H1 (cell line): ENCODE results near the gene CYP2C9. TPM values are rescaled to one million over a fixed set of nuclear protein-coding genes. Genes with fewer than 3 reads are reported as not detected.

ENCODE experiments used
- CTCF ChIA-PET: fragments of 300-600 bp; sonication (Branson Sonifier 250); formaldehyde crosslinking; loops from one replicate; lab custom pipeline; 2021; ENCODE audit not compliant: partially characterized antibody; lab: Charles Lee
- POLR2A ChIA-PET: fragments of 300-600 bp; sonication (Branson Sonifier 250); formaldehyde crosslinking; loops from one replicate; lab custom pipeline; 2021; ENCODE audit warnings: inconsistent platforms; ENCODE audit not compliant: partially characterized antibody; lab: Charles Lee
- DNase-seq, 2 experiments: peaks; one replicate each; pipeline versions ENCODE4 v3.0.0 to v3.0.0-alpha.2; 2010 to 2022; ENCODE audit warnings: low spot score in 2 of 2, low read depth in 1 of 2, mixed read lengths in 1 of 2
- FAIRE-seq: peaks from 2 replicates; lab custom pipeline; 2011; peaks lifted over from hg19 to GRCh38; lab: Jason Lieb, UNC
- H2AFZ ChIP-seq: 2 replicates; pipeline ENCODE4 v1.8.1; 2012; ENCODE audit warnings: low read length, inconsistent platforms
- H2AK5ac ChIP-seq: 2 replicates; pipeline ENCODE4 v1.6.1; 2013; ENCODE audit warnings: low read depth, low read length
- H2BK120ac ChIP-seq: replicated peaks from 2 replicates; pipeline ENCODE3; 2013; ENCODE audit warnings: low read depth, low read length, inconsistent platforms
- H2BK12ac ChIP-seq: 2 replicates; pipeline ENCODE4 v1.6.1; 2013; ENCODE audit warnings: low read depth, low read length
- H2BK15ac ChIP-seq: 2 replicates; pipeline ENCODE4 v1.6.1; 2013; ENCODE audit warnings: low read length
- H2BK20ac ChIP-seq: 2 replicates; pipeline ENCODE4 v1.6.1; 2013; ENCODE audit warnings: low read length
- H2BK5ac ChIP-seq: 2 replicates; pipeline ENCODE4 v1.6.1; 2013; ENCODE audit warnings: low read depth, low read length
- H3K14ac ChIP-seq: 2 replicates; pipeline ENCODE4 v1.6.1; 2013; ENCODE audit warnings: inconsistent platforms; ENCODE audit not compliant: insufficient read length
- H3K18ac ChIP-seq: 2 replicates; pipeline ENCODE4 v1.6.1; 2013; ENCODE audit warnings: low read length; ENCODE audit errors: extremely low read depth
- H3K23ac ChIP-seq: 2 replicates; pipeline ENCODE4 v1.6.1; 2013; ENCODE audit warnings: inconsistent platforms; ENCODE audit not compliant: insufficient read length
- H3K23me2 ChIP-seq: 2 replicates; pipeline ENCODE4 v1.6.1; 2013; ENCODE audit warnings: low read depth, low read length
- H3K27ac ChIP-seq: 2 replicates; pipeline ENCODE4 v1.6.1; 2011; ENCODE audit warnings: low read depth, low read length, inconsistent platforms
- H3K27me3 ChIP-seq, 4 experiments: replicated peaks in 1 of 4; 1 replicate in 1 of 4; 2 replicates in 3 of 4; pipeline versions ENCODE4 v1.6.1 to v1.8.1; 2011 to 2013; ENCODE audit warnings: low read length in 3 of 4, mild to moderate bottlenecking in 3 of 4, inconsistent platforms in 2 of 4, mixed read lengths in 2 of 4, moderate library complexity in 1 of 4; ENCODE audit not compliant: control insufficient read depth in 3 of 4, insufficient read depth in 3 of 4; ENCODE audit errors: extremely low read depth in 1 of 4
- H3K36me3 ChIP-seq, 4 experiments: 2 replicates each; pipeline versions ENCODE4 v1.6.1 to v1.8.1; 2011 to 2013; ENCODE audit warnings: mild to moderate bottlenecking in 4 of 4, low read length in 3 of 4, moderate library complexity in 2 of 4, control low read depth in 1 of 4, inconsistent platforms in 1 of 4; ENCODE audit not compliant: insufficient read depth in 4 of 4, control insufficient read depth in 2 of 4
- H3K4ac ChIP-seq: replicated peaks from 2 replicates; pipeline ENCODE3; 2013; ENCODE audit warnings: low read length, low read depth, mixed read lengths, inconsistent platforms; ENCODE audit not compliant: insufficient read length
- H3K4me1 ChIP-seq, 4 experiments: replicated peaks in 1 of 4; 1 replicate in 1 of 4; 2 replicates in 3 of 4; pipeline versions ENCODE4 v1.6.1 to v1.8.1; 2011 to 2013; ENCODE audit warnings: low read length in 3 of 4, inconsistent platforms in 2 of 4, mixed read lengths in 1 of 4; ENCODE audit not compliant: insufficient read depth in 4 of 4, control insufficient read depth in 3 of 4
- H3K4me2 ChIP-seq, 2 experiments: 2 replicates each; pipeline versions ENCODE4 v1.6.1 to v1.8.1; 2011 to 2013; ENCODE audit warnings: low read depth in 2 of 2, low read length in 2 of 2, control low read depth in 1 of 2, inconsistent platforms in 1 of 2, mild to moderate bottlenecking in 1 of 2; ENCODE audit not compliant: insufficient read depth in 1 of 2
- H3K4me3 ChIP-seq, 4 experiments: fragments of 200-600, 300-600 bp in 1 of 4; sonication (generic), shearing (Covaris generic), sonication (Bioruptor Twin) in 1 of 4; 2 replicates each; pipeline versions ENCODE4 v1.5.1 to v1.8.1; 2011 to 2016; ENCODE audit warnings: low read length in 4 of 4, low read depth in 3 of 4, control low read depth in 2 of 4, inconsistent platforms in 2 of 4, mild to moderate bottlenecking in 2 of 4, mixed read lengths in 1 of 4, moderate library complexity in 1 of 4; ENCODE audit not compliant: insufficient read depth in 2 of 4; ENCODE audit errors: extremely low read depth in 1 of 4
- H3K56ac ChIP-seq: replicated peaks from 2 replicates; pipeline ENCODE3; 2013; ENCODE audit warnings: low read depth, mild to moderate bottlenecking, mixed read lengths, low read length, inconsistent platforms; ENCODE audit not compliant: insufficient read length
- H3K79me1 ChIP-seq: 2 replicates; pipeline ENCODE4 v1.6.1; 2013; ENCODE audit warnings: low read depth, low read length, control low read depth
- H3K79me2 ChIP-seq, 2 experiments: 2 replicates each; pipeline versions ENCODE4 v1.6.1 to v1.8.1; 2012 to 2013; ENCODE audit warnings: low read length in 2 of 2, mild to moderate bottlenecking in 2 of 2, inconsistent platforms in 1 of 2; ENCODE audit not compliant: insufficient read depth in 2 of 2, control insufficient read depth in 1 of 2
- H3K9ac ChIP-seq, 4 experiments: replicated peaks in 1 of 4; 1 replicate in 1 of 4; 2 replicates in 3 of 4; pipeline versions ENCODE4 v1.6.1 to v1.8.1; 2011 to 2013; ENCODE audit warnings: low read depth in 3 of 4, low read length in 3 of 4, control low read depth in 2 of 4, mild to moderate bottlenecking in 2 of 4, moderate library complexity in 2 of 4, inconsistent platforms in 1 of 4; ENCODE audit errors: extremely low read depth in 1 of 4
- H3K9me3 ChIP-seq, 2 experiments: 2 replicates each; pipeline versions ENCODE4 v1.6.1 to v1.8.1; 2012 to 2013; ENCODE audit warnings: mild to moderate bottlenecking in 2 of 2, moderate library complexity in 2 of 2, control low read depth in 1 of 2, inconsistent platforms in 1 of 2, low read depth in 1 of 2, low read length in 1 of 2, mixed read lengths in 1 of 2; ENCODE audit not compliant: insufficient read depth in 2 of 2
- H4K20me1 ChIP-seq, 2 experiments: replicated peaks in 1 of 2; 2 replicates each; pipeline versions ENCODE3 to v1.8.1; 2011 to 2013; ENCODE audit warnings: inconsistent platforms in 2 of 2, low read length in 2 of 2, mild to moderate bottlenecking in 1 of 2; ENCODE audit not compliant: insufficient read depth in 2 of 2, control insufficient read depth in 1 of 2
- H4K5ac ChIP-seq: 2 replicates; pipeline ENCODE4 v1.6.1; 2013; ENCODE audit warnings: low read length, low read depth, mixed read lengths, inconsistent platforms; ENCODE audit not compliant: insufficient read length
- H4K8ac ChIP-seq: 2 replicates; pipeline ENCODE4 v1.8.0; 2013; ENCODE audit warnings: mild to moderate bottlenecking, moderate library complexity, low read length, inconsistent platforms; ENCODE audit not compliant: insufficient read depth; ENCODE audit errors: extremely low read depth
- H4K91ac ChIP-seq: replicated peaks from 2 replicates; pipeline ENCODE3; 2013; ENCODE audit warnings: low read length, mixed read lengths, inconsistent platforms; ENCODE audit not compliant: insufficient read length
- CEBPB ChIP-seq: IDR thresholded peaks from 2 replicates; pipeline ENCODE4 v1.6.1; 2012; ENCODE audit warnings: low read depth, low read length
- EGR1 ChIP-seq: IDR thresholded peaks from 2 replicates; pipeline ENCODE4 v1.6.1; 2011; ENCODE audit warnings: low read depth, low read length, borderline replicate concordance
- ZNF274 ChIP-seq: IDR thresholded peaks from 2 replicates; pipeline ENCODE4 v1.7.0; 2012; ENCODE audit warnings: low read length, borderline replicate concordance; ENCODE audit errors: extremely low read depth
- WGBS, 2 experiments: shearing (Covaris generic) in 1 of 2; methylation state at CpG; one replicate each; pipeline versions ENCODE4 v1.1.6 to v1.1.7; 2013 to 2015; ENCODE audit warnings: low lambda C conversion rate in 2 of 2, mixed read lengths in 2 of 2, inconsistent platforms in 1 of 2, low coverage in 1 of 2, missing lambda C conversion rate in 1 of 2; ENCODE audit not compliant: insufficient replicate concordance in 2 of 2, insufficient coverage in 1 of 2, insufficient read length in 1 of 2; ENCODE audit errors: extremely low coverage in 1 of 2, missing lambda C conversion rate in 1 of 2; 5-methylcytosine and 5-hydroxymethylcytosine counted together
- polyA plus RNA-seq, 7 experiments: library from polyadenylated mRNA; depleted of rRNA in 3 of 7; stranded (reverse) in 5 of 7; unstranded in 2 of 7; fragments of >200 nt in 5 of 7; fragments of 200-250 nt in 2 of 7; gene quantifications; 1 replicate in 5 of 7; 2 replicates in 1 of 7; 4 replicates in 1 of 7; pipeline versions ENCODE4 v1.2.1 to v1.2.3, GENCODE V29; 2011 to 2013; ENCODE audit warnings: missing spikeins in 2 of 7, mixed read lengths in 2 of 7
- small RNA-seq: library from polyadenylated mRNA; stranded (forward); fragments of <200 nt; extraction: miRNeasy Mini kit (QIAGEN cat#:217004); gene quantifications from one replicate; pipeline ENCODE3, GENCODE V24; 2013; ENCODE audit not compliant: insufficient read depth
- total RNA-seq: library from RNA; stranded (reverse); fragmentation: NEBNext Ultra II Directional; extraction: Animal tissue kit (Norgen Biotek cat#: 25700); gene quantifications from 2 replicates; pipeline ENCODE4 v1.2.1, GENCODE V29; 2021

CYP2C9 gene
- total and polyA plus RNA-seq, 2 of the 8 experiments (the other 6 are each of a cell fraction or from before 2014, with no cell fraction given), result 0.03 TPM; not detected in 1

GRCh38 chr10:95039281-95039680 lies 100.8 kb downstream of the CYP2C9 start:
- Histone ChIP-seq H3K27ac (no peak overlapping the region), H3K18ac (no peak overlapping the region), H3K27me3 (peaks cover 0 to 2% (median 0%) of the 10 kb centered on the region in 4 experiments; a peak in 1 of 7 replicates), H3K36me3 (no peaks in the 10 kb centered on the region), H3K79me1 (no peaks in the 10 kb centered on the region), H3K9me3 (no peaks in the 10 kb centered on the region), H3K4me3 (no peak overlapping the region), H2BK120ac (no peak overlapping the region), H3K56ac (no peak overlapping the region), H2BK20ac (no peak overlapping the region), H4K5ac (no peak overlapping the region), H3K4ac (no peak overlapping the region), H2BK15ac (no peak overlapping the region), H3K9ac (no peak overlapping the region), H3K4me1 (no peaks in the 10 kb centered on the region), H3K14ac (no peak overlapping the region), H3K79me2 (no peaks in the 10 kb centered on the region), H4K91ac (no peak overlapping the region), H4K20me1 (no peaks in the 10 kb centered on the region), H2BK5ac (no peak overlapping the region), H2AK5ac (no peak overlapping the region), H3K23ac (no peak overlapping the region), H4K8ac (no peak overlapping the region), H3K4me2 (no peak overlapping the region), H3K23me2 (no peaks in the 10 kb centered on the region), H2AFZ (no peak overlapping the region), H2BK12ac (no peak overlapping the region)
- TF ChIP-seq ZNF274 (no peak), CEBPB (no peak), EGR1 (no peak)
- 92% methylated on average over 2 of the region's 2 CpGs; no CpG with 5 or more reads in 1 of the 2 experiments for WGBS, 2 experiments
- no peak for FAIRE-seq
- POLR2A ChIA-PET, result no interaction called here
- no peak for DNase-seq
- CTCF ChIA-PET, result no interaction called here

Small RNAs within 50 kb of the gene (small RNA-seq; reads per million reads assigned to genes)
- not detected for gene CYP2C60P

Other genes with a start within 250 kb of the CYP2C9 start
- not detected in 2 replicates for gene CYP2C19, start 176.0 kb upstream of the CYP2C9 start, total RNA-seq
- not detected in 2 replicates for gene CYP2C19, start 176.0 kb upstream of the CYP2C9 start, polyA plus RNA-seq (2011; rRNA removed)
- gene CYP2C8, start 130.8 kb downstream of the CYP2C9 start, total RNA-seq, result 0.32 TPM in 1 of 2 replicates, not detected in the other
- 0.30 and 0.89 TPM in 2 replicates for gene CYP2C8, start 130.8 kb downstream of the CYP2C9 start, polyA plus RNA-seq (2011; rRNA removed)